Body of pancreas (tissue), 4 donors: Measurements from ENCODE around the gene TJP3.

Experiments
- POLR2A ChIP-seq, 3 donors: fragments of 450-650 bp; IDR thresholded peaks; one replicate each; pipeline ENCODE4 v1.6.1; 2016; ENCODE audit warnings: antibody characterized with exemption in 3 of 3, mild to moderate bottlenecking in 2 of 3
- TF ChIP-seq, protein P1 (sequence below), 7 experiments: fragments of 450-650 bp in 4 of 7; fragments of 200-600 bp in 3 of 7; sonication (generic) in 3 of 7; IDR thresholded peaks; one replicate each; pipeline ENCODE4 v1.5.1; 2016 to 2019; ENCODE audit warnings: antibody characterized with exemption in 7 of 7

DNA sequence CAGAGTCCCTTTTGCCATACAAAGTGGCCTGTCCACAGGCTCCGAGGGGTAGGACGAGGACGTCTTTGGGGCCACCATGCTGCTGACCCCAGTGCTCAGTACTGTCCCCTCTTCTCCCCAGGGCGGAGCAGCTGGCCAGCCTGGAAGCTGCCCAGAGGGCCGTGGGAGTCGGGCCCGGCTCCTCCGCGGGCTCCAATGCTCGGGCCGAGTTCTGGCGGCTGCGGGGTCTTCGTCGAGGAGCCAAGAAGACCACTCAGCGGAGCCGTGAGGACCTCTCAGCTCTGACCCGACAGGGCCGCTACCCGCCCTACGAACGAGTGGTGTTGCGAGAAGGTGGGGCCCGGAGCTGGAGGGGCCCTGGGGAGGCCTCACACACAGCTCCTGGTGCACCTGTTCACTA is 32.2 kb downstream of the TJP3 start:
- TF ChIP-seq, protein P1, sequence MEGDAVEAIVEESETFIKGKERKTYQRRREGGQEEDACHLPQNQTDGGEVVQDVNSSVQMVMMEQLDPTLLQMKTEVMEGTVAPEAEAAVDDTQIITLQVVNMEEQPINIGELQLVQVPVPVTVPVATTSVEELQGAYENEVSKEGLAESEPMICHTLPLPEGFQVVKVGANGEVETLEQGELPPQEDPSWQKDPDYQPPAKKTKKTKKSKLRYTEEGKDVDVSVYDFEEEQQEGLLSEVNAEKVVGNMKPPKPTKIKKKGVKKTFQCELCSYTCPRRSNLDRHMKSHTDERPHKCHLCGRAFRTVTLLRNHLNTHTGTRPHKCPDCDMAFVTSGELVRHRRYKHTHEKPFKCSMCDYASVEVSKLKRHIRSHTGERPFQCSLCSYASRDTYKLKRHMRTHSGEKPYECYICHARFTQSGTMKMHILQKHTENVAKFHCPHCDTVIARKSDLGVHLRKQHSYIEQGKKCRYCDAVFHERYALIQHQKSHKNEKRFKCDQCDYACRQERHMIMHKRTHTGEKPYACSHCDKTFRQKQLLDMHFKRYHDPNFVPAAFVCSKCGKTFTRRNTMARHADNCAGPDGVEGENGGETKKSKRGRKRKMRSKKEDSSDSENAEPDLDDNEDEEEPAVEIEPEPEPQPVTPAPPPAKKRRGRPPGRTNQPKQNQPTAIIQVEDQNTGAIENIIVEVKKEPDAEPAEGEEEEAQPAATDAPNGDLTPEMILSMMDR (IDR thresholded peaks at IDR 0.05), result no peak
- TF ChIP-seq POLR2A (IDR thresholded peaks at IDR 0.05), result no peak
